DMS114 treated with DMSO at 0.1 percent for 48 hours (cell line): ENCODE measurements around the gene PIK3R1.

Source experiments
- DNase-seq: peaks from one replicate; lab custom pipeline; 2025; ENCODE audit not compliant: unreplicated experiment; lab: John Stamatoyannopoulos, UW

Gene PIK3R1

DNA sequence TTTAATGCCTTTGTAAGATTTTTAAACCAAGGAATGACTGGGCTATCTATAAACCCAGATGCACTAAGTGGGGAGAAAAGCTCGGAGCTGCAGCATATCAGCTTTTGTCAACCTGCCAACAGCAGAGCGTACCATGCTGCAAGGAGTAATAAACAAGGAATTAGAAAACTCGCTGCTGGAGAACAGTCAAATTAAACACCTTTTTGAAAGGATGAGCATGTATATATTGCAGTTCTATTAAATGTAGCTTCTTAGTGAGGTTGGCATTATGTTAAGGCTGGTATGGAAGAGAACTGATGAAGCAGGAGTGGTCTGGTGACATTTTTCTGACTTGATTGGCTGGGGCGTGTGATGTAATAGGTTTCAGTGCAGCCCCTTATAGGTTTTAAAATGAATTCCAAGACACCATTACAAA is 74.7 kb downstream of the PIK3R1 start:
- no peak for DNase-seq

- DNase-seq, result no peak
Measured at GRCh38 chr5:68290847-68291246, 75.3 kb downstream of the PIK3R1 start.

DNA sequence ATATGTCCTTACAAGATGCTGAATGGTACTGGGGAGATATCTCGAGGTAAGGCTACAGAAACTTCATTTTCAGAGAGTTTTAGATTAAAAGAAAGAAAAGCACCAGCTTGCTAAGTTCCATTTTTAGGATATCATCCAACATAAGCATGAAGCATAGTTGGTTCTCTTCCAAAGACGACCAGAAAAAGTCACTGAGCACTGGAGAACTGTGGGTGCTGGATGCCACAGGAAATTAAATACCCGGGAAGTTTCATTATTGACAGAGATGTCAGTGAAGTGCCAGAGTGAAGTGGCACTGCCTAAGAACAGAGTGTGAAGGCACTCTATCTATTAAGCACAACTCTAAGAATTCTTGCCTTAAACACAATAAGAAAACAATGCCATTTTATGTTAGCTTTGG is 76.8 kb downstream of the PIK3R1 start:
- no peak for DNase-seq

- DNase-seq, result no peak
Measured at GRCh38 chr5:68295772-68296171, 80.2 kb downstream of the PIK3R1 start.

DNA sequence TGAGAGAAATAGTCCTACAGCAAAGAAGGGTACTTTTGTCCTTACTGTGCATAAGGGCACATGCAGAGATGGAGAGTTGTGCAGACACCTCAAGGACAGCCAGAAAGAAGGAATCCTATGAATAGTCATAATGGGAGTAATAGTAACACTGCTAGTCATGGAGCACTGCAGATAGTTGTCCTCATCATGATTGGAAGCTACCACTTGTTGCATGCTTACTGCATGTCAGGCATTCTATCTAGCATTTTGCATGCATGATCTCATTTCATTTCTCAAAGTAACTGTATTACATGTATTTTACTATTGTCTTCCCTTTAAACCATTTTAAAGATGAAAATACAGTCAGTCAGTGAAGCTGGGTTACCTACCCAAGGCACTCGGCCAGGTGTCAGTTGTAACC is 81.3 kb downstream of the PIK3R1 start:
- no peak for DNase-seq

GRCh38 chr5:68297656-68298055 is 82.1 kb downstream of the PIK3R1 start:
- DNase-seq, result no peak

DNA sequence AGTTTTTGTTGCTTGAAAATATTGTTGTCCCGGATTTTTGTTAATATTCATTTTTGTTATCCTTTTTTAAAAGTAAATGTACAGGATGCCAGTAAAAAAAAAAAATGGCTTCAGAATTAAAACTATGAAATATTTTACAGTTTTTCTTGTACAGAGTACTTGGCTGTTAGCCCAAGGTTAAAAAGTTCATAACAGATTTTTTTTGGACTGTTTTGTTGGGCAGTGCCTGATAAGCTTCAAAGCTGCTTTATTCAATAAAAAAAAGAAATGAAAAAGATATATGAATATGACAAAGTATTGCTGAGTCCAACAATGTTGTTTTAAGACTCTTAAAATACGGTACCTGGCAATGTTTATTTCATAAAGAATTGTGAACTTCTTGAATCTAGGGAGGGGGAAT is 82.9 kb downstream of the PIK3R1 start:
- DNase-seq, result no peak

GRCh38 chr5:68299105-68299504 is 83.5 kb downstream of the PIK3R1 start:
- no peak for DNase-seq

GRCh38 chr5:68299575-68299974 is 84.0 kb downstream of the PIK3R1 start:
- no peak for DNase-seq

DNA sequence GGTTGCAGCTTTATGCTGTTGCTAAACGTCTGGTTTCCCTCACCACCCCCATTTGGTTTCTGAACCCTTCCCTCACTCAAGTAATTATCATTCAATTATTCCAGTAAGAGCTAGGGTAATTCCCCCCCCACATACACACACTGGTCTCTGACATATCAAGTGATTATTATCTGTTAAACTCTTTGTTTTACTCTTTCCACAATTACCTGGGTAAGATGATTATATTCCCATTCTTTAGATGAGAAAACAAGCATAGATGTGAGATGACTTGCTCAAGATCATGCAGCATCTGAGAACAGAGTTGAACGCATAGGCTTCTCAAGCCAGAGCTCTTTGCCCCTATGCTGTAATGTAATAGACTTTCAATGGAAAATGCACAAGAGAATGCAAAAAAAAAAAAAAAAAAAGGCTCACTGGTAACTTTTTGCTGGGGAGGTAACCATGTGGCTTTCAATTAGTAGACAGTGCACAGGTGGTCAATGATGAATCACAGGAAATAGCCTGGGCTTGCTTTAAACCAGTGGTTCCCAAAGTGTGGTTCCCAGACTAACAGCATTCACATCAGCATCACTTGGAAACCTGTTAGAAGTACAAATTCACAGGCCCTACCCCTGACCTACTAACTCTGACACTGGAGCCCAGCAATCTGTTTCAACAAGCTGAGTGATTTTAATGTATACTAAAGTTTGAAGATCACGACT is 87.6 kb downstream of the PIK3R1 start:
- no peak for DNase-seq

- no peak for DNase-seq
Measured at GRCh38 chr5:68303754-68304420, 88.3 kb downstream of the PIK3R1 start.

GRCh38 chr5:68304421-68305052 is 89.0 kb downstream of the PIK3R1 start:
- no peak for DNase-seq

DNA sequence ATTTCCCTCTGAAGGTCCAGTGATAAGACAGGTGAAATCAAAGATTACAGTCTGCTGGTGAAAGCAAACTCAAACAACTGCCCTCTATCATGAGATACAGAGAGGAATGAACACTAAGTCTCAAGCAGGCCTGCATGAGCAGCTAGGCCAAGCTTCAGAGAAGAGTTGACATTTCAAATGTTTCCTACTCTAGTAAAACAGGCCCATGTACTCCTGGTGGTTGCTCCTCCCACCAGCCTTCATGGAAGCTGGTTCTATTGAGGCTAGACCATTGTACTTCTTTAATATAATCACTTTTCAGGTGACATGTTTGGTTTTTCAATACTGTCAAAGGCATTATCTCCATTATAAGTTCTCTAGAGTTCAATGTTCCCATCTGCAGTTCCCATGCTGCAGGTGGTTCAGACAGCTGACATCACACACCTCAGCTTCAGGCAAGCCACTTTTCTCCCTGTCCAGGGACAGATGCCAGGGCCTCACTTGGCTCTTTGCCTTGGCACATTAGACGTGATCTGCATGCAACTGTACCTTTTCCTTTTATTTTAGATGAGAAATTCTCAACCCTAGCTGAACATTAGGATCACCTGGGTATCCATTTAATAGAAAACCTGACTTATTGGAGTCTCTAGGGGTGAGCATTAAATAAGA is 89.8 kb downstream of the PIK3R1 start:
- DNase-seq, result no peak

- DNase-seq, result no peak
Measured at GRCh38 chr5:68306361-68307014, 90.9 kb downstream of the PIK3R1 start.

DNA sequence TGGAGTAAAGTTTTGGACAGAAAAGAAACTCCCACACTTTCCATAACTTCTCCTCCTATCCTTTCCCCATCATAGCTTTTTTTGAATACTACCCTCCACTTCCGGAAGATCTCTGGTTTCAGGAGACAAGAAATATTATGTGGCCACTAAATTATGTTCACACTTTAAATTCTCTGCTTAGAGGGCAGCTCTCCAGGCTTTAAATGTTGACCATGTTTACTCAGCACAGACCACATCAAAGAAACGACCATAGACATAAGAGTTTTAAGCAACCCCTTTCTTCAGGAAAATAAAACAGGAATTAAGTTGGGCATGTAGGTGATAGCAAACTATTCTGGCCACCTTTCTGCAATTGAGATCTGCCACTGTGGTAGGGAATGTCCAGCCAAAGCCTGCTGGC is 97.8 kb downstream of the PIK3R1 start:
- no peak for DNase-seq

GRCh38 chr5:68314465-68314864 is 98.9 kb downstream of the PIK3R1 start:
- no peak for DNase-seq

DNA sequence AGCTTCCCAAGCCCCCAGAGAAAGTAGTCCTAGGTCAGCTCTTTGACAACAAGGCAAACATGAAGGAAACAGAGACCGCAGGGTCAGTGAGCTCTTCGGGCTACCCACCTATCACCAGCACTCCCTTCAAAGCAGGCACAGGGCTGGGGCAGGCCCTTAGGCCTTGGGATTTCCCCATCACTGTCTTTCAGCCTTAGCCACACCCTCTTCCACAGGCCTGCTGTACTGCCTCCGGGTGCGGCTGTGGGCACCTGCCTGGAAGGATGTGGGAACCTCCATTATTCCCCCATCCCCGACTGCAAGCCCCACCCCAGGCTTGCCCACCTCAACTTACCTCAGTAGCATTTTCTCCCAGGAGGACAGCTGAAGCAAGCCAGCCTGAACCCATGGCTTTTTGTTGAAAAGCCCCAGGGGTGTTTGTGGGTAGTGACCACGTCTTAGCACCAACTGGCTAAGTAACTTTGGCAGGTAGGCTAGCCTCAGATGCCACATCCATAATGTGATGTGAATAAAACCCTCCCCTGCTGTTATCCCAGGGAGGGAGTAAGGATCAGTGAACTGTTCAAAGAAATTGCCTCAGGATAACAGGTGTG is 100.2 kb downstream of the PIK3R1 start:
- DNase-seq, result no peak

DNA sequence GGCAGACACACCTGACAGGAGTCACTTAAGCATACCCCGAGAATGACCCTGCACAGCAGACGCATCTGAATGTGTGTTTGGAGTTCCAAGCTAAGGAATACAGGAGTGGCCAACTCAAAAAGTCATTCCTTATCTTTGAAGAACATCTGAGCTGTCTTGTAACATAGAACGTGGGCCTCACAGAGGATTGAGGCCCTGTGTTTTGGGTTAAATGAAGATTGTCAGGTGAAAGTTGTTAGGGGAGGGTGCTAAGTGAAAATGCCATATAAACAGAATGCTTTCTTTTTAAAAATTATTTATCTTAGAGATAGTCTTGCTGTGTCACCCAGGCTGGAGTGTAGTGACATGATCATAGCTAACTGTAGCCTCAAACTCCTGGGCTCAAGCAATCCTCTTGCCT is 100.9 kb downstream of the PIK3R1 start:
- no peak for DNase-seq

DNA sequence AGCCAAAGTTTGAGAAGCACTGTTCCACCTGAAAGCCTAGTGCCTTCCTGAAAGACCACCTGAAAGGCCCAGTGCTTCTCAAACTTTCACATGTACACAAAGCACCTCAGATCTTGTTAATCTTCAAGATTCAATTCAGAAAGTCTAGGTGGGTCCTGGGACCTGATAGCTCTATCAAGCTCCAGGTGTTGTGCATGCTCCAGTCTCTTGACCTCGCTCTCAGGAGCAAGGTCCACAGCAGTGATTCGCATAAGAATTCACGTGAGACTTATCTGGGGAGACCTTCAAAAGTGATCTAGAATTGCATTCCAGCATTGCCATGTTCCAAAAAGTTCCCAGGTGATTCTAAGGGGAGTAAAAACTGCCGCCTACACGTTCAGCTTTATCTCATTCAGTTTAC is 102.1 kb downstream of the PIK3R1 start:
- no peak for DNase-seq

GRCh38 chr5:68318955-68319705 is 103.6 kb downstream of the PIK3R1 start:
- DNase-seq, result no peak
